Spleen (tissue), 7 donors: ENCODE results near the gene OGFOD3.
"Not testable (repeated sequence)": the region's sequence is repeated elsewhere in the genome, so short reads cannot be mapped to it uniquely, and the experiment has no call there.

Source experiments
- CTCF ChIP-seq, 11 experiments: fragments of 200-600 bp in 7 of 11; fragments of 450-650 bp in 4 of 11; sonication (generic) in 4 of 11; IDR thresholded peaks in 8 of 11; conservative IDR thresholded peaks in 3 of 11; 1 replicate in 7 of 11; 2 replicates in 4 of 11; pipeline versions ENCODE4 v1.4.0 to v1.8.0; 2016 to 2021; ENCODE audit warnings: antibody characterized with exemption in 11 of 11, inconsistent platforms in 4 of 11, mild to moderate bottlenecking in 1 of 11
- POLR2A ChIP-seq, 3 donors: fragments of 450-650 bp; IDR thresholded peaks; one replicate each; pipeline ENCODE4 v1.5.1; 2017; ENCODE audit warnings: antibody characterized with exemption in 3 of 3, mild to moderate bottlenecking in 1 of 3
- POLR2AphosphoS5 ChIP-seq, 3 donors: sonication (generic); formaldehyde crosslinking; IDR thresholded peaks; one replicate each; pipeline ENCODE4 v1.5.1; 2017; ENCODE audit warnings: antibody characterized with exemption in 3 of 3
- donor health status: DM: no; HTN: no; CAD: no; lungs with moderate emphysema.
- donor health status: DM: no; HTN: no; CAD: no.
- donor health status: DM: no; HTN: no; CAD: no.

- not testable (repeated sequence) for TF ChIP-seq CTCF (IDR thresholded peaks at IDR 0.05 in 8 of 11, conservative IDR thresholded peaks at IDR 0.05 in 3 of 11); POLR2A (IDR thresholded peaks at IDR 0.05); POLR2AphosphoS5 (IDR thresholded peaks at IDR 0.05)
Measured at GRCh38 chr17:82377294-82377693, 41.1 kb downstream of the OGFOD3 start.
